H1 (cell line): ENCODE data around the gene PPP1R1A. TPM values are rescaled to one million over a fixed set of nuclear protein-coding genes. Genes with fewer than 3 reads are reported as not detected.

Experiments
- CTCF ChIA-PET: fragments of 300-600 bp; sonication (Branson Sonifier 250); formaldehyde crosslinking; loops from one replicate; lab custom pipeline; 2021; ENCODE audit not compliant: partially characterized antibody; lab: Charles Lee
- POLR2A ChIA-PET: fragments of 300-600 bp; sonication (Branson Sonifier 250); formaldehyde crosslinking; loops from one replicate; lab custom pipeline; 2021; ENCODE audit warnings: inconsistent platforms; ENCODE audit not compliant: partially characterized antibody; lab: Charles Lee
- DNase-seq, 2 experiments: peaks; one replicate each; pipeline versions ENCODE4 v3.0.0 to v3.0.0-alpha.2; 2010 to 2022; ENCODE audit warnings: low spot score in 2 of 2, low read depth in 1 of 2, mixed read lengths in 1 of 2
- FAIRE-seq: peaks from 2 replicates; lab custom pipeline; 2011; peaks lifted over from hg19 to GRCh38; lab: Jason Lieb, UNC
- H2AFZ ChIP-seq: 2 replicates; pipeline ENCODE4 v1.8.1; 2012; ENCODE audit warnings: low read length, inconsistent platforms
- H2AK5ac ChIP-seq: 2 replicates; pipeline ENCODE4 v1.6.1; 2013; ENCODE audit warnings: low read depth, low read length
- H2BK120ac ChIP-seq: replicated peaks from 2 replicates; pipeline ENCODE3; 2013; ENCODE audit warnings: low read depth, low read length, inconsistent platforms
- H2BK12ac ChIP-seq: 2 replicates; pipeline ENCODE4 v1.6.1; 2013; ENCODE audit warnings: low read depth, low read length
- H2BK15ac ChIP-seq: 2 replicates; pipeline ENCODE4 v1.6.1; 2013; ENCODE audit warnings: low read length
- H2BK20ac ChIP-seq: 2 replicates; pipeline ENCODE4 v1.6.1; 2013; ENCODE audit warnings: low read length
- H2BK5ac ChIP-seq: 2 replicates; pipeline ENCODE4 v1.6.1; 2013; ENCODE audit warnings: low read depth, low read length
- H3K14ac ChIP-seq: 2 replicates; pipeline ENCODE4 v1.6.1; 2013; ENCODE audit warnings: inconsistent platforms; ENCODE audit not compliant: insufficient read length
- H3K18ac ChIP-seq: 2 replicates; pipeline ENCODE4 v1.6.1; 2013; ENCODE audit warnings: low read length; ENCODE audit errors: extremely low read depth
- H3K23ac ChIP-seq: 2 replicates; pipeline ENCODE4 v1.6.1; 2013; ENCODE audit warnings: inconsistent platforms; ENCODE audit not compliant: insufficient read length
- H3K23me2 ChIP-seq: 2 replicates; pipeline ENCODE4 v1.6.1; 2013; ENCODE audit warnings: low read depth, low read length
- H3K27ac ChIP-seq: 2 replicates; pipeline ENCODE4 v1.6.1; 2011; ENCODE audit warnings: low read depth, low read length, inconsistent platforms
- H3K27me3 ChIP-seq, 4 experiments: replicated peaks in 1 of 4; 1 replicate in 1 of 4; 2 replicates in 3 of 4; pipeline versions ENCODE4 v1.6.1 to v1.8.1; 2011 to 2013; ENCODE audit warnings: low read length in 3 of 4, mild to moderate bottlenecking in 3 of 4, inconsistent platforms in 2 of 4, mixed read lengths in 2 of 4, moderate library complexity in 1 of 4; ENCODE audit not compliant: control insufficient read depth in 3 of 4, insufficient read depth in 3 of 4; ENCODE audit errors: extremely low read depth in 1 of 4
- H3K36me3 ChIP-seq, 4 experiments: 2 replicates each; pipeline versions ENCODE4 v1.6.1 to v1.8.1; 2011 to 2013; ENCODE audit warnings: mild to moderate bottlenecking in 4 of 4, low read length in 3 of 4, moderate library complexity in 2 of 4, control low read depth in 1 of 4, inconsistent platforms in 1 of 4; ENCODE audit not compliant: insufficient read depth in 4 of 4, control insufficient read depth in 2 of 4
- H3K4ac ChIP-seq: replicated peaks from 2 replicates; pipeline ENCODE3; 2013; ENCODE audit warnings: low read length, low read depth, mixed read lengths, inconsistent platforms; ENCODE audit not compliant: insufficient read length
- H3K4me1 ChIP-seq, 4 experiments: replicated peaks in 1 of 4; 1 replicate in 1 of 4; 2 replicates in 3 of 4; pipeline versions ENCODE4 v1.6.1 to v1.8.1; 2011 to 2013; ENCODE audit warnings: low read length in 3 of 4, inconsistent platforms in 2 of 4, mixed read lengths in 1 of 4; ENCODE audit not compliant: insufficient read depth in 4 of 4, control insufficient read depth in 3 of 4
- H3K4me2 ChIP-seq, 2 experiments: 2 replicates each; pipeline versions ENCODE4 v1.6.1 to v1.8.1; 2011 to 2013; ENCODE audit warnings: low read depth in 2 of 2, low read length in 2 of 2, control low read depth in 1 of 2, inconsistent platforms in 1 of 2, mild to moderate bottlenecking in 1 of 2; ENCODE audit not compliant: insufficient read depth in 1 of 2
- H3K4me3 ChIP-seq, 4 experiments: fragments of 200-600, 300-600 bp in 1 of 4; sonication (generic), shearing (Covaris generic), sonication (Bioruptor Twin) in 1 of 4; 2 replicates each; pipeline versions ENCODE4 v1.5.1 to v1.8.1; 2011 to 2016; ENCODE audit warnings: low read length in 4 of 4, low read depth in 3 of 4, control low read depth in 2 of 4, inconsistent platforms in 2 of 4, mild to moderate bottlenecking in 2 of 4, mixed read lengths in 1 of 4, moderate library complexity in 1 of 4; ENCODE audit not compliant: insufficient read depth in 2 of 4; ENCODE audit errors: extremely low read depth in 1 of 4
- H3K56ac ChIP-seq: replicated peaks from 2 replicates; pipeline ENCODE3; 2013; ENCODE audit warnings: low read depth, mild to moderate bottlenecking, mixed read lengths, low read length, inconsistent platforms; ENCODE audit not compliant: insufficient read length
- H3K79me1 ChIP-seq: 2 replicates; pipeline ENCODE4 v1.6.1; 2013; ENCODE audit warnings: low read depth, low read length, control low read depth
- H3K79me2 ChIP-seq, 2 experiments: 2 replicates each; pipeline versions ENCODE4 v1.6.1 to v1.8.1; 2012 to 2013; ENCODE audit warnings: low read length in 2 of 2, mild to moderate bottlenecking in 2 of 2, inconsistent platforms in 1 of 2; ENCODE audit not compliant: insufficient read depth in 2 of 2, control insufficient read depth in 1 of 2
- H3K9ac ChIP-seq, 4 experiments: replicated peaks in 1 of 4; 1 replicate in 1 of 4; 2 replicates in 3 of 4; pipeline versions ENCODE4 v1.6.1 to v1.8.1; 2011 to 2013; ENCODE audit warnings: low read depth in 3 of 4, low read length in 3 of 4, control low read depth in 2 of 4, mild to moderate bottlenecking in 2 of 4, moderate library complexity in 2 of 4, inconsistent platforms in 1 of 4; ENCODE audit errors: extremely low read depth in 1 of 4
- H3K9me3 ChIP-seq, 2 experiments: 2 replicates each; pipeline versions ENCODE4 v1.6.1 to v1.8.1; 2012 to 2013; ENCODE audit warnings: mild to moderate bottlenecking in 2 of 2, moderate library complexity in 2 of 2, control low read depth in 1 of 2, inconsistent platforms in 1 of 2, low read depth in 1 of 2, low read length in 1 of 2, mixed read lengths in 1 of 2; ENCODE audit not compliant: insufficient read depth in 2 of 2
- H4K20me1 ChIP-seq, 2 experiments: replicated peaks in 1 of 2; 2 replicates each; pipeline versions ENCODE3 to v1.8.1; 2011 to 2013; ENCODE audit warnings: inconsistent platforms in 2 of 2, low read length in 2 of 2, mild to moderate bottlenecking in 1 of 2; ENCODE audit not compliant: insufficient read depth in 2 of 2, control insufficient read depth in 1 of 2
- H4K5ac ChIP-seq: 2 replicates; pipeline ENCODE4 v1.6.1; 2013; ENCODE audit warnings: low read length, low read depth, mixed read lengths, inconsistent platforms; ENCODE audit not compliant: insufficient read length
- H4K8ac ChIP-seq: 2 replicates; pipeline ENCODE4 v1.8.0; 2013; ENCODE audit warnings: mild to moderate bottlenecking, moderate library complexity, low read length, inconsistent platforms; ENCODE audit not compliant: insufficient read depth; ENCODE audit errors: extremely low read depth
- H4K91ac ChIP-seq: replicated peaks from 2 replicates; pipeline ENCODE3; 2013; ENCODE audit warnings: low read length, mixed read lengths, inconsistent platforms; ENCODE audit not compliant: insufficient read length
- CHD1 ChIP-seq: IDR thresholded peaks from 2 replicates; pipeline ENCODE4 v1.6.1; 2012; ENCODE audit warnings: low read depth, low read length, improper control_type of control experiment
- CREB1 ChIP-seq: IDR thresholded peaks from 2 replicates; pipeline ENCODE4 v1.6.1; 2012; ENCODE audit warnings: inconsistent platforms
- EZH2 ChIP-seq: fragments of 200-600 bp; sonication (generic); IDR thresholded peaks from 2 replicates; pipeline ENCODE4 v1.7.1; 2012; ENCODE audit warnings: low read depth, mild to moderate bottlenecking, moderate library complexity, low read length, inconsistent platforms; ENCODE audit not compliant: severe bottlenecking
- WGBS, 2 experiments: shearing (Covaris generic) in 1 of 2; methylation state at CpG; one replicate each; pipeline versions ENCODE4 v1.1.6 to v1.1.7; 2013 to 2015; ENCODE audit warnings: low lambda C conversion rate in 2 of 2, mixed read lengths in 2 of 2, inconsistent platforms in 1 of 2, low coverage in 1 of 2, missing lambda C conversion rate in 1 of 2; ENCODE audit not compliant: insufficient replicate concordance in 2 of 2, insufficient coverage in 1 of 2, insufficient read length in 1 of 2; ENCODE audit errors: extremely low coverage in 1 of 2, missing lambda C conversion rate in 1 of 2; 5-methylcytosine and 5-hydroxymethylcytosine counted together
- polyA plus RNA-seq, 7 experiments: library from polyadenylated mRNA; depleted of rRNA in 3 of 7; stranded (reverse) in 5 of 7; unstranded in 2 of 7; fragments of >200 nt in 5 of 7; fragments of 200-250 nt in 2 of 7; gene quantifications; 1 replicate in 5 of 7; 2 replicates in 1 of 7; 4 replicates in 1 of 7; pipeline versions ENCODE4 v1.2.1 to v1.2.3, GENCODE V29; 2011 to 2013; ENCODE audit warnings: missing spikeins in 2 of 7, mixed read lengths in 2 of 7
- total RNA-seq: library from RNA; stranded (reverse); fragmentation: NEBNext Ultra II Directional; extraction: Animal tissue kit (Norgen Biotek cat#: 25700); gene quantifications from 2 replicates; pipeline ENCODE4 v1.2.1, GENCODE V29; 2021
- TF ChIP-seq, protein P1 (sequence below): IDR thresholded peaks from 2 replicates; pipeline ENCODE4 v1.6.1; 2011; ENCODE audit warnings: low read depth, mild to moderate bottlenecking, low read length; ENCODE audit not compliant: insufficient read depth

PPP1R1A gene
- total and polyA plus RNA-seq, 2 of the 8 experiments (the other 6 are each of a cell fraction or from before 2014, with no cell fraction given) = 5.8 to 13.1 TPM

GRCh38 chr12:54579258-54579657 is 9.2 kb downstream of the PPP1R1A start:
- ChIA-PET POLR2A (no interaction called here), CTCF (interaction anchor here (0.8 to 10.0 kb wide), 25 partner anchors 7 to 406 kb away, joined by 3 to 99 read pairs (median 7); partner anchors contain the start of genes PDE1B and PPP1R1A)
- H4K8ac ChIP-seq = no peak overlapping the region
- no peak overlapping the region for H3K23ac ChIP-seq
- H3K9me3 ChIP-seq = no peaks in the 10 kb centered on the region
- no peaks in the 10 kb centered on the region; a peak in 1 of 7 replicates for H3K27me3 ChIP-seq
- no peak overlapping the region for H2BK120ac ChIP-seq
- H3K9ac ChIP-seq = no peak overlapping the region
- peaks cover 0 to 9% (median 3%) of the 10 kb centered on the region in 4 experiments; a peak in 5 of 7 replicates for H3K4me1 ChIP-seq
- no peak overlapping the region for H2BK5ac ChIP-seq
- no peak overlapping the region for H3K4me2 ChIP-seq
- no peak overlapping the region for H3K4ac ChIP-seq
- H3K14ac ChIP-seq = no peak overlapping the region
- H4K5ac ChIP-seq = no peak overlapping the region
- no peaks in the 10 kb centered on the region for H3K36me3 ChIP-seq
- no peaks in the 10 kb centered on the region for H3K23me2 ChIP-seq
- H4K91ac ChIP-seq = no peak overlapping the region
- no peak overlapping the region for H2BK15ac ChIP-seq
- H2AFZ ChIP-seq = no peak overlapping the region
- DNase-seq (no peak), FAIRE-seq (no peak)
- no peak overlapping the region for H2BK12ac ChIP-seq
- H2AK5ac ChIP-seq = no peak overlapping the region
- H3K56ac ChIP-seq = no peak overlapping the region
- H3K79me1 ChIP-seq = no peaks in the 10 kb centered on the region; the same call in 1 of the 2 replicates
- WGBS, 2 experiments = 81% methylated on average over 4 of the region's 4 CpGs; no CpG with 5 or more reads in 1 of the 2 experiments
- no peaks in the 10 kb centered on the region for H3K79me2 ChIP-seq
- no peaks in the 10 kb centered on the region for H4K20me1 ChIP-seq
- H3K18ac ChIP-seq = no peak overlapping the region
- H3K27ac ChIP-seq = no peak overlapping the region
- H2BK20ac ChIP-seq = no peak overlapping the region
- no peak overlapping the region for H3K4me3 ChIP-seq
- TF ChIP-seq CHD1 (no peak), CREB1 (no peak), EZH2 (no peak)
- TF ChIP-seq, protein P1, sequence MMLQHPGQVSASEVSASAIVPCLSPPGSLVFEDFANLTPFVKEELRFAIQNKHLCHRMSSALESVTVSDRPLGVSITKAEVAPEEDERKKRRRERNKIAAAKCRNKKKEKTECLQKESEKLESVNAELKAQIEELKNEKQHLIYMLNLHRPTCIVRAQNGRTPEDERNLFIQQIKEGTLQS = no peak
